Loucy (cell line): ENCODE measurements around the gene AIG1.

ENCODE experiments used
- H2AFZ ChIP-seq: fragments of 200-600 bp; sonication (generic); 2 replicates; pipeline ENCODE4 v1.6.0; 2016; ENCODE audit warnings: antibody characterized with exemption, mild to moderate bottlenecking, low read length, moderate library complexity
- H3F3A ChIP-seq: fragments of 200-600 bp; 2 replicates; pipeline ENCODE4 v1.6.0; 2016; ENCODE audit warnings: antibody characterized with exemption, low read depth, mild to moderate bottlenecking
- H3K27me3 ChIP-seq: fragments of 200-600 bp; sonication (generic); 2 replicates; pipeline ENCODE4 v1.6.1; 2014; ENCODE audit warnings: low read length, mild to moderate bottlenecking; ENCODE audit not compliant: insufficient read depth, poor library complexity, severe bottlenecking
- H3K36me3 ChIP-seq: fragments of 200-600 bp; sonication (generic); 2 replicates; pipeline ENCODE4 v1.6.1; 2016; ENCODE audit warnings: low read length; ENCODE audit not compliant: insufficient read depth
- H3K4me1 ChIP-seq: fragments of 200-600 bp; sonication (generic); 2 replicates; pipeline ENCODE4 v1.5.1; 2014; ENCODE audit warnings: low read length, mild to moderate bottlenecking; ENCODE audit not compliant: insufficient read depth, poor library complexity, severe bottlenecking
- H3K4me2 ChIP-seq: fragments of 200-600 bp; sonication (generic); 2 replicates; pipeline ENCODE4 v1.6.0; 2014; ENCODE audit warnings: antibody characterized with exemption, low read length, low read depth, mild to moderate bottlenecking; ENCODE audit not compliant: poor library complexity, severe bottlenecking
- H3K4me3 ChIP-seq: fragments of 200-600 bp; sonication (generic); 2 replicates; pipeline ENCODE4 v1.5.1; 2014; ENCODE audit warnings: low read length, mild to moderate bottlenecking, mixed read lengths; ENCODE audit not compliant: poor library complexity, severe bottlenecking
- H3K79me2 ChIP-seq: fragments of 200-600 bp; sonication (generic); 2 replicates; pipeline ENCODE4 v1.6.1; 2014; ENCODE audit warnings: low read length; ENCODE audit not compliant: insufficient read depth
- H3K9ac ChIP-seq: fragments of 200-600 bp; sonication (generic); 2 replicates; pipeline ENCODE4 v1.6.0; 2014; ENCODE audit warnings: mild to moderate bottlenecking, low read depth, low read length, moderate library complexity; ENCODE audit not compliant: poor library complexity, severe bottlenecking
- H3K9me2 ChIP-seq: fragments of 200-600 bp; sonication (generic); replicated peaks from 2 replicates; pipeline ENCODE4 v1.6.1; 2016; ENCODE audit warnings: low read depth, low read length, mixed read lengths
- H3K9me3 ChIP-seq: fragments of 200-600 bp; sonication (generic); 2 replicates; pipeline ENCODE4 v1.6.1; 2014; ENCODE audit warnings: mild to moderate bottlenecking, antibody characterized with exemption, low read length, low read depth; ENCODE audit not compliant: insufficient read depth
- H4K20me1 ChIP-seq: fragments of 200-600 bp; sonication (generic); 2 replicates; pipeline ENCODE4 v1.6.0; 2014; ENCODE audit warnings: antibody characterized with exemption, low read length, mild to moderate bottlenecking; ENCODE audit not compliant: insufficient read depth, poor library complexity, severe bottlenecking
- CTCF ChIP-seq: fragments of 200-600 bp; sonication (generic); conservative IDR thresholded peaks from 2 replicates; pipeline ENCODE4 v1.5.1; 2014; ENCODE audit warnings: mild to moderate bottlenecking, antibody characterized with exemption, low read length
- EZH2phosphoT487 ChIP-seq: fragments of 200-600 bp; IDR thresholded peaks from 2 replicates; pipeline ENCODE4 v1.6.1; 2018; ENCODE audit warnings: antibody characterized with exemption, mild to moderate bottlenecking, moderate library complexity, borderline replicate concordance

The AIG1 gene

GRCh38 chr6:143188292-143188691, 127.6 kb downstream of the AIG1 start:
- no peak for TF ChIP-seq CTCF
- no peak for TF ChIP-seq EZH2phosphoT487
- H2AFZ ChIP-seq: no peak overlapping the region

GRCh38 chr6:143191361-143191760, 130.7 kb downstream of the AIG1 start:
- Histone ChIP-seq H3K4me3 (no peak overlapping the region), H3K79me2 (no peaks in the 10 kb centered on the region), H3K9ac (no peak overlapping the region), H3K27me3 (no peaks in the 10 kb centered on the region), H3K4me1 (no peaks in the 10 kb centered on the region), H3K4me2 (no peak overlapping the region), H4K20me1 (no peaks in the 10 kb centered on the region), H3K9me2 (no peaks in the 10 kb centered on the region), H2AFZ (no peak overlapping the region), H3F3A (no peaks in the 10 kb centered on the region), H3K9me3 (no peaks in the 10 kb centered on the region), H3K36me3 (no peaks in the 10 kb centered on the region; the same call in 1 of the 2 replicates)
- TF ChIP-seq EZH2phosphoT487: no peak
- no peak for TF ChIP-seq CTCF

More at GRCh38 chr6:143188292-143188691, 127.6 kb downstream of the AIG1 start:
- no peaks in the 10 kb centered on the region for H3F3A ChIP-seq
- no peak overlapping the region for H3K9ac ChIP-seq
- no peak overlapping the region for H3K4me3 ChIP-seq
- H3K4me1 ChIP-seq: no peaks in the 10 kb centered on the region
- no peaks in the 10 kb centered on the region for H3K79me2 ChIP-seq
- H4K20me1 ChIP-seq: no peaks in the 10 kb centered on the region
- no peak overlapping the region for H3K4me2 ChIP-seq
- H3K36me3 ChIP-seq: peaks cover 3% of the 10 kb centered on the region; the same call in 1 of the 2 replicates
- no peaks in the 10 kb centered on the region for H3K9me3 ChIP-seq
- no peaks in the 10 kb centered on the region for H3K27me3 ChIP-seq
- no peaks in the 10 kb centered on the region for H3K9me2 ChIP-seq

- Histone ChIP-seq H3K9ac (no peak overlapping the region), H3K4me1 (no peaks in the 10 kb centered on the region), H3K27me3 (no peaks in the 10 kb centered on the region), H2AFZ (no peak overlapping the region), H3F3A (no peaks in the 10 kb centered on the region), H3K79me2 (no peaks in the 10 kb centered on the region), H4K20me1 (no peaks in the 10 kb centered on the region), H3K9me3 (no peaks in the 10 kb centered on the region), H3K4me2 (no peak overlapping the region), H3K9me2 (no peaks in the 10 kb centered on the region), H3K4me3 (no peak overlapping the region), H3K36me3 (no peaks in the 10 kb centered on the region; the same call in 1 of the 2 replicates)
- TF ChIP-seq CTCF: no peak
- no peak for TF ChIP-seq EZH2phosphoT487
These were observed 132.1 kb downstream of the AIG1 start for GRCh38 chr6:143192766-143193165.
